Neural progenitor cell (in vitro differentiated cells): ENCODE measurements around the gene PRH2. TPM values are rescaled to one million over a fixed set of nuclear protein-coding genes. Genes with fewer than 3 reads are reported as not detected.

Experiments used
- DNase-seq: peaks from one replicate; pipeline ENCODE4 v3.0.0-alpha.2; 2016; ENCODE audit warnings: low spot score
- H2AFZ ChIP-seq: fragments of 200-600 bp; sonication (generic); replicated peaks from 2 replicates; pipeline ENCODE4 v1.6.1; 2016; ENCODE audit warnings: antibody characterized with exemption
- H3F3A ChIP-seq: fragments of 200-600 bp; sonication (generic); 2 replicates; pipeline ENCODE4 v1.6.1; 2016; ENCODE audit warnings: antibody characterized with exemption, low read depth
- H3K27ac ChIP-seq: fragments of 200-600 bp; sonication (generic); 2 replicates; pipeline ENCODE4 v1.5.1; 2016; ENCODE audit warnings: mild to moderate bottlenecking
- H3K27me3 ChIP-seq: fragments of 200-600 bp; sonication (generic); 2 replicates; pipeline ENCODE4 v1.6.1; 2016; ENCODE audit warnings: mild to moderate bottlenecking, moderate library complexity
- H3K36me3 ChIP-seq: fragments of 200-600 bp; sonication (generic); 2 replicates; pipeline ENCODE4 v1.5.1; 2016
- H3K4me1 ChIP-seq: fragments of 200-600 bp; sonication (generic); 2 replicates; pipeline ENCODE4 v1.6.1; 2016; ENCODE audit warnings: mixed run types
- H3K4me2 ChIP-seq: fragments of 200-600 bp; sonication (generic); 2 replicates; pipeline ENCODE4 v1.6.1; 2016
- H3K4me3 ChIP-seq: fragments of 200-600 bp; sonication (generic); 2 replicates; pipeline ENCODE4 v1.5.1; 2016
- H3K79me2 ChIP-seq: fragments of 200-600 bp; sonication (generic); 2 replicates; pipeline ENCODE4 v1.6.1; 2016; ENCODE audit warnings: low read depth
- H3K9ac ChIP-seq: fragments of 200-600 bp; sonication (generic); 2 replicates; pipeline ENCODE4 v1.6.1; 2016
- H3K9me3 ChIP-seq: fragments of 200-600 bp; sonication (generic); 2 replicates; pipeline ENCODE4 v1.5.1; 2016; ENCODE audit warnings: low read depth
- H4K20me1 ChIP-seq: fragments of 200-600 bp; sonication (generic); 2 replicates; pipeline ENCODE4 v1.6.1; 2016; ENCODE audit warnings: low read depth
- H3K27ac Mint-ChIP-seq: 3 replicates; pipeline ENCODE4 v1.8.0; 2021; ENCODE audit warnings: mixed read lengths
- H3K27me3 Mint-ChIP-seq: 2 replicates; pipeline ENCODE4 v1.8.0; 2022; ENCODE audit warnings: low read depth, mild to moderate bottlenecking, inconsistent platforms, moderate library complexity, mixed read lengths; ENCODE audit not compliant: insufficient read depth
- H3K36me3 Mint-ChIP-seq: 3 replicates; pipeline ENCODE4 v1.8.0; 2021; ENCODE audit warnings: mixed read lengths
- H3K4me1 Mint-ChIP-seq: 3 replicates; pipeline ENCODE4 v1.8.0; 2021; ENCODE audit warnings: mixed read lengths
- H3K4me3 Mint-ChIP-seq: 3 replicates; pipeline ENCODE4 v1.8.0; 2021; ENCODE audit warnings: mild to moderate bottlenecking, moderate library complexity, mixed read lengths
- H3K9me3 Mint-ChIP-seq: 3 replicates; pipeline ENCODE4 v1.8.0; 2020; ENCODE audit warnings: mixed read lengths
- CTCF ChIP-seq: fragments of 200-600 bp; sonication (generic); IDR thresholded peaks from 2 replicates; pipeline ENCODE4 v1.5.1; 2017; ENCODE audit warnings: antibody characterized with exemption, mild to moderate bottlenecking
- EZH2 ChIP-seq: fragments of 200-600 bp; sonication (generic); IDR thresholded peaks from 2 replicates; pipeline ENCODE4 v1.6.1; 2017; ENCODE audit warnings: antibody characterized with exemption, mild to moderate bottlenecking, moderate library complexity
- EZH2phosphoT487 ChIP-seq: fragments of 200-600 bp; sonication (generic); IDR thresholded peaks from 2 replicates; pipeline ENCODE4 v1.6.1; 2017; ENCODE audit warnings: antibody characterized with exemption
- total RNA-seq: library from RNA; depleted of rRNA; stranded (reverse); fragments of >200 nt; gene quantifications from 2 replicates; pipeline ENCODE4 v1.2.3, GENCODE V29; 2015; ENCODE audit warnings: low replicate concordance

The PRH2 gene
- total RNA-seq, 1 donor from 2014 or later, result not detected

GRCh38 chr12:10968765-10969456 lies 39.9 kb downstream of the PRH2 start:
- no peak for DNase-seq
- H3K27ac ChIP-seq, result no peak overlapping the region
- TF ChIP-seq EZH2phosphoT487, result no peak
- no peak for TF ChIP-seq CTCF
- no peak for TF ChIP-seq EZH2
- Mint-ChIP-seq H3K4me1 (no peaks in the 10 kb centered on the region), H3K27ac (no peak overlapping the region), H3K36me3 (peaks cover 8% of the 10 kb centered on the region), H3K27me3 (no peaks in the 10 kb centered on the region), H3K9me3 (no peaks in the 10 kb centered on the region), H3K4me3 (no peak overlapping the region)
- H3F3A ChIP-seq, result no peaks in the 10 kb centered on the region
- no peak overlapping the region for H2AFZ ChIP-seq
- no peaks in the 10 kb centered on the region for H3K9me3 ChIP-seq
- no peaks in the 10 kb centered on the region for H4K20me1 ChIP-seq
- H3K9ac ChIP-seq, result no peak overlapping the region
- H3K4me2 ChIP-seq, result no peak overlapping the region
- H3K27me3 ChIP-seq, result no peaks in the 10 kb centered on the region
- no peaks in the 10 kb centered on the region for H3K79me2 ChIP-seq
- H3K4me1 ChIP-seq, result no peaks in the 10 kb centered on the region
- H3K36me3 ChIP-seq, result peaks cover 1% of the 10 kb centered on the region
- no peak overlapping the region for H3K4me3 ChIP-seq

- H4K20me1 ChIP-seq, result no peaks in the 10 kb centered on the region
- no peaks in the 10 kb centered on the region for H3K4me1 Mint-ChIP-seq
These were observed 45.9 kb downstream of the PRH2 start for GRCh38 chr12:10974965-10975364.

DNA sequence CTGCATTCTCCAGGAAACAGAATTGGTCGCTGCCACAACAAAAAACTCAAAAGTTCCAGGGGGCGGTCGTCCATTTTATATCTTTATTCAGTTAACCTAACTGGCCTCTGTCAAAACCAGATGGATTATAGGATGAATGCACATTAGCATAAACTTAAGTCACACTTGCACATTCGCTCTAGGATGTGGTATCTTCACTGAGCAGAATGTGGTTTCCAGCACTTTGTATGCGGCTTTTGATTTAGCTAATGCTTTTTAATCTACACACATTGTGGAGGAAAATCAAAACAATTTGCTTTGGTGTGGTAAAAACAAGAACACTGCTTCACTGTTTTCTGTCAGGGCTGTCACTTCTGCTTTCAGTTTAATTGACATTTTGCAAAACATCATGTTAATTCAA lies 53.2 kb downstream of the PRH2 start:
- Histone ChIP-seq H3K27me3 (no peaks in the 10 kb centered on the region), H3K9me3 (no peaks in the 10 kb centered on the region), H4K20me1 (no peaks in the 10 kb centered on the region), H2AFZ (no peak overlapping the region), H3K27ac (no peak overlapping the region), H3K4me1 (no peaks in the 10 kb centered on the region), H3K36me3 (no peaks in the 10 kb centered on the region), H3K79me2 (peaks cover 5% of the 10 kb centered on the region), H3F3A (no peaks in the 10 kb centered on the region), H3K4me2 (no peak overlapping the region), H3K4me3 (no peak overlapping the region), H3K9ac (no peak overlapping the region)
- Mint-ChIP-seq H3K27me3 (no peaks in the 10 kb centered on the region), H3K27ac (no peak overlapping the region), H3K36me3 (peaks cover 5% of the 10 kb centered on the region), H3K9me3 (peaks cover 4% of the 10 kb centered on the region), H3K4me3 (no peak overlapping the region), H3K4me1 (no peaks in the 10 kb centered on the region)
- no peak for TF ChIP-seq CTCF
- TF ChIP-seq EZH2phosphoT487, result no peak
- no peak for DNase-seq

More at GRCh38 chr12:10974965-10975364, 45.9 kb downstream of the PRH2 start:
- H3K4me3 ChIP-seq, result no peak overlapping the region
- no peak overlapping the region for H3K4me3 Mint-ChIP-seq
- H3K36me3 Mint-ChIP-seq, result peaks cover 8% of the 10 kb centered on the region
- peaks cover 13% of the 10 kb centered on the region for H3F3A ChIP-seq
- no peaks in the 10 kb centered on the region for H3K27me3 Mint-ChIP-seq
- peaks cover 9% of the 10 kb centered on the region for H3K9me3 Mint-ChIP-seq
- no peak overlapping the region for H3K9ac ChIP-seq
- no peaks in the 10 kb centered on the region for H3K27me3 ChIP-seq
- H3K27ac Mint-ChIP-seq, result no peak overlapping the region
- no peak for DNase-seq
- peaks cover 24% of the 10 kb centered on the region for H3K79me2 ChIP-seq
- peak overlapping the region; percentile 59 for H3K4me2 ChIP-seq
- peaks cover 15% of the 10 kb centered on the region for H3K4me1 ChIP-seq
- no peak overlapping the region for H2AFZ ChIP-seq
- H3K27ac ChIP-seq, result peak overlapping the region; percentile 73
- no peaks in the 10 kb centered on the region for H3K36me3 ChIP-seq
- no peaks in the 10 kb centered on the region for H3K9me3 ChIP-seq
- TF ChIP-seq EZH2 (no peak), EZH2phosphoT487 (no peak), CTCF (no peak)

Other genes with a start within 250 kb of the PRH2 start
- 78.9 and 123 TPM in 2 replicates for gene YBX3, start 205.9 kb upstream of the PRH2 start, total RNA-seq
- gene TAS2R7, start 126.6 kb upstream of the PRH2 start, total RNA-seq, result not detected in 2 replicates
- gene TAS2R8, start 122.0 kb upstream of the PRH2 start, total RNA-seq, result 0.22 TPM in 1 of 2 replicates, not detected in the other
- not detected in 2 replicates for gene TAS2R9, start 119.1 kb upstream of the PRH2 start, total RNA-seq
- gene TAS2R10, start 102.9 kb upstream of the PRH2 start, total RNA-seq, result 0.87 and 1.4 TPM in 2 replicates
- gene PRR4, start 79.8 kb upstream of the PRH2 start, total RNA-seq, result 0.69 and 2.6 TPM in 2 replicates
- 24.1 and 30.3 TPM in 2 replicates for gene PRH1, start 45.0 kb upstream of the PRH2 start, total RNA-seq
- 2.0 and 2.4 TPM in 2 replicates for gene TAS2R13, start 19.7 kb upstream of the PRH2 start, total RNA-seq
- gene TAS2R14, start 10.0 kb downstream of the PRH2 start, total RNA-seq, result 4.1 and 7.0 TPM in 2 replicates
- gene TAS2R50, start 57.7 kb downstream of the PRH2 start, total RNA-seq, result 2.4 and 12.1 TPM in 2 replicates
- gene TAS2R20, start 69.1 kb downstream of the PRH2 start, total RNA-seq, result 6.4 and 7.4 TPM in 2 replicates
- 7.7 and 9.7 TPM in 2 replicates for gene TAS2R19, start 93.4 kb downstream of the PRH2 start, total RNA-seq
- 7.8 and 13.2 TPM in 2 replicates for gene TAS2R31, start 102.2 kb downstream of the PRH2 start, total RNA-seq
- gene TAS2R46, start 133.1 kb downstream of the PRH2 start, total RNA-seq, result 1.9 and 3.5 TPM in 2 replicates
- 2.5 and 4.0 TPM in 2 replicates for gene TAS2R43, start 163.1 kb downstream of the PRH2 start, total RNA-seq
- 7.9 and 13.1 TPM in 2 replicates for gene TAS2R30, start 205.4 kb downstream of the PRH2 start, total RNA-seq
- gene SMIM10L1, start 242.0 kb downstream of the PRH2 start, total RNA-seq, result 11.6 and 16.3 TPM in 2 replicates